OCI-LY1 (cell line): ENCODE measurements around the gene ITPK1.

Experiments
- EZH2 ChIP-seq: fragments of 200-600 bp; sonication (generic), shearing (Covaris generic); IDR thresholded peaks from 2 replicates; pipeline ENCODE4 v1.8.0; 2017; ENCODE audit warnings: borderline replicate concordance, mixed run types, mild to moderate bottlenecking, antibody characterized with exemption, low read length, moderate library complexity, mixed read lengths
- TF ChIP-seq, protein P1 (sequence below): fragments of 200-600 bp; sonication (generic), shearing (Covaris generic); IDR thresholded peaks from 2 replicates; pipeline ENCODE4 v1.5.1; 2017; ENCODE audit warnings: mild to moderate bottlenecking, antibody characterized with exemption, low read length, moderate library complexity, mixed read lengths

DNA sequence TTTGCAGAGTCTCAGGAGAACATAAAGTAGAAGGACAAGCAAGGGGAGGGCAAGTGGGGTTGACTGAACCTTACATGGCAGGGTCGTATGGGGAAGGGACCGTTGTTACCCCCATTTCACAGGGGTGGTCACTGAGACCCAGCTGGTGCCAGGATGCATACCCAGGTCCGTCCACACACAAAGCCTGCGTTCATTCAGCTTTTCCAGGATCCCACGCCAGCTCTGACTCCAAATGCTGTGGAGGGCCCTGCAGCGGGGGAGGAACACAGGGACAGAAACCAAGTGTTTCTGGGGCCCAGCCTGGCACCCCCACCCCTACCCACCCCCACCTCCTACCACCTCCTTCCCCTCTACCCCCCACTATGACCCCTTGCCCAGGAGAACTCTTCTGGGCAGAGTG lies 209.3 kb downstream of the ITPK1 start:
- TF ChIP-seq, protein P1, sequence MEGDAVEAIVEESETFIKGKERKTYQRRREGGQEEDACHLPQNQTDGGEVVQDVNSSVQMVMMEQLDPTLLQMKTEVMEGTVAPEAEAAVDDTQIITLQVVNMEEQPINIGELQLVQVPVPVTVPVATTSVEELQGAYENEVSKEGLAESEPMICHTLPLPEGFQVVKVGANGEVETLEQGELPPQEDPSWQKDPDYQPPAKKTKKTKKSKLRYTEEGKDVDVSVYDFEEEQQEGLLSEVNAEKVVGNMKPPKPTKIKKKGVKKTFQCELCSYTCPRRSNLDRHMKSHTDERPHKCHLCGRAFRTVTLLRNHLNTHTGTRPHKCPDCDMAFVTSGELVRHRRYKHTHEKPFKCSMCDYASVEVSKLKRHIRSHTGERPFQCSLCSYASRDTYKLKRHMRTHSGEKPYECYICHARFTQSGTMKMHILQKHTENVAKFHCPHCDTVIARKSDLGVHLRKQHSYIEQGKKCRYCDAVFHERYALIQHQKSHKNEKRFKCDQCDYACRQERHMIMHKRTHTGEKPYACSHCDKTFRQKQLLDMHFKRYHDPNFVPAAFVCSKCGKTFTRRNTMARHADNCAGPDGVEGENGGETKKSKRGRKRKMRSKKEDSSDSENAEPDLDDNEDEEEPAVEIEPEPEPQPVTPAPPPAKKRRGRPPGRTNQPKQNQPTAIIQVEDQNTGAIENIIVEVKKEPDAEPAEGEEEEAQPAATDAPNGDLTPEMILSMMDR, result no peak
- no peak for TF ChIP-seq EZH2
